HG03342 (cell line): ENCODE data around the gene ZSCAN5A.
"Not testable (repeated sequence)": the region's sequence is repeated elsewhere in the genome, so short reads cannot be mapped to it uniquely, and the experiment has no call there.

Source experiments
- ATAC-seq: cut with Tn5 transposase; IDR thresholded peaks from one replicate; pipeline ENCODE4 v1.9.1; 2021; ENCODE audit warnings: mild to moderate bottlenecking, moderate library complexity; ENCODE audit not compliant: unreplicated experiment

Gene ZSCAN5A

DNA sequence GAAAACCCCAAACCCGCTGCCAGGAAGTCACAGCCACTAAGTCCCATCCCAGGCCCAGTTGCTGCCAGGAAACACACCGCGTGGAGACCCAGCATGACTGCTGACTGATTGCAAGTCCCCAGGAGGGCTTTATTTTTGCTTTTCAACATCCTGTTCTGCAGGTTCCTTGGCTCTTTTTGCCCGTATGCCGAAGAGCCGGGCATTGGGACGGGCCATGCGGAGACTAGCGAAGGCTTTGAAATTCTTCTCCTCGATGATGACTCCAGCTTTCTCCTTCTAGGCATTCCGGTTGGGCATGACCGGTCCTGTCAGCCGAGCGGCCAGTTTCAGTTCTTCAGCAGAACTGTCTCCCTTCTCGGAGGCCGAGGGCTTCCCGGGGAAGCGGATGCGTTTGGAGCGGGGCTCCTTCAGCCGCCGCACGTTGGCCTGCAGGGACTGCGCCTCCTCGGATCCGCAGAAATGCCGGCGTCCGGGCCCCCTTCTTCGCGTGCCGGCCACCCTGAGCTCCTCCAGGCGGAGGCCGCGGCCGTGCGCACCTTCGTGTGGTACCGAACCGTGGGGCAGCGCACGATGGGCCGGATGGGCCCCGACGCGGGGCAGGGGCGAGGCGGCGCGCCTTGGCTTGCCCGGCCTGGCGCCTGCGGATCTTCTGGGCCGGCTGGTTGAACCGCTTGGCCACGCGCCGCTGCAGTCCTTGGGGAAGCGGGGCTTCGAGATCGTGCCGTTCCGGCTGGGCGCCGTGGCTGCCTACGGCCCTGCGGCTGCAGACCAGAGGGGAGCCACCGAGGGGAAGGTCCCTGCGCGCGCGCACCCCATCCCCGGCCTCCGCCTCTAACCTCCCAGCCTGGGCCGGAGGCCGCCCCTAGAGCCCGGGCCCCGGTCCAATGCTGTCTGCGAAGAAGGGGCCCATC, 97.3 kb downstream of the ZSCAN5A start:
- ATAC-seq, result no peak

DNA sequence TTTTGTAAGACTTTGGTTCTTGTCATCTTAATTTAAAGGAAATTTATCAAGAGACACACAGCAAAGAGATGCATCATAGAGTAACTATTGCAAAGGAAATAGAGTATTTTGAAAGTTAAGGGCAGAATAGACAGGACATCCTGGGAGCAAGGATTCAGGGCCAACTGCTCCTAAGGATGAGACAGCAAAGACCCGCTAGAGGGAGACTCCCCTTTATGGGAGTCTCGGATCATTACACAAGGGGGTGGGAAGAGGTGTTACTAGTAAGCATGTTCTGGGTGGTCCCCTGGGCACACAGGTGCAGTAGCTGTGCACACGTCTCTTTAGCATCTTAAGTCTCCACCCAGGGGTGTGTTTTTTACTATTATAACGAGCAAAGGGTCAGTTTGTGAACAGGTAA, 102.9 kb downstream of the ZSCAN5A start:
- ATAC-seq, result no peak

DNA sequence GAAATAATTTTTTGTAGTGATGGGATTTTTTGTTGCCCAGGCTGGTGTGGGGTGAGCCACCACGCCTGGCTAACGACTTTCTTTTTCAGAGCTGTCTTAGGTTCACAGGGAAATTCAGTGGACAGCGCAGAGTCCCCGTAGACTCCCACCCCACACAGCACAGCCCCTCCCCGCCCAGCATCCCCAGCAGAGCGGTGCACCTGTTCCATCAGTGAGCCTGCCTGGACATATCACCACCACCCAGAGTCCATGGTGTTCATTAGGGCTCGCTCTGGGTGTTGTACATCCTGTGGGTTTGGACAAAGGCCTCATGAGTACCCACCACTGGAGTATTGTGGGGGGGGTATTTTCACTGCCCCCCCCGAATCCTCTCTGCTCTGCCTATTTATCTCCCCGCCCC, 104.6 kb downstream of the ZSCAN5A start:
- ATAC-seq, result not testable (repeated sequence)

DNA sequence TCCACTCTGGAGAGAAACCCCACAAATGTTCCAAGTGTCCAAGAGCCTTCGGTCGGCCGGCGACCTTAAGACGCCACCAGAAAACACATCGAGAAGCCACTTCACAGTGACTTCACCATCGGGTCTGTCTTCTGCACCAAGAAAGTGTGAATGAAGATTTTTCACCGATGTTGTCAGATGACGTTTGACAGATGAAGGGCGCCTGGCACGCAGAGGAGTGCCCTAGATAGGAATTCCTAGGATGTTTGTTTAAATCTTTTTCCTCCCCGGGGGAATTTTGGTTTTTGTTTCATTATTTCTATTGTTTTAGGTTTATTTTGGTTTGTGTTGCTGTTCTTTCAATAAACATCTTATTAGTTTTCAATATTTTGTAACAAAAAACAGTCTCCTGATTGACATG, 105.5 kb downstream of the ZSCAN5A start:
- ATAC-seq, result no peak

DNA sequence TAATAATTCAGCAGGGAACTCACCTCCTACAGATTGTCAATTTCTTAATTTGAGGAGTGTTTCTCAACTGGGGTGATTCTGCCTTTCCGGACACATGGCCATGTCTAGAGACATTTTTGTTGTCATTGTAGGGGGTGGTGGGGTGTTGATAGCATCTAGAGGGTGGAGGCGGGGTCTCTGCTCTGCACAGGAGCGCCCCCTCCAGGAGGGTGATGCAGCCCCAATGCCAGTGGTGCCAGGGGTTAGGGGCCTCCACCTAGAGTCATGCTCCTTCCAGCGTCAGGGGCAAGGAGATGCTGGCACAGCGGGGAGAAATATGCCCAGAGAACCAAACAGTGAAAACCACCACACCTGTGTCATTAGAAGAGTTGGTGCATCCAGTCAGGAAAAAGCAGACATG, 107.1 kb downstream of the ZSCAN5A start:
- not testable (repeated sequence) for ATAC-seq

DNA sequence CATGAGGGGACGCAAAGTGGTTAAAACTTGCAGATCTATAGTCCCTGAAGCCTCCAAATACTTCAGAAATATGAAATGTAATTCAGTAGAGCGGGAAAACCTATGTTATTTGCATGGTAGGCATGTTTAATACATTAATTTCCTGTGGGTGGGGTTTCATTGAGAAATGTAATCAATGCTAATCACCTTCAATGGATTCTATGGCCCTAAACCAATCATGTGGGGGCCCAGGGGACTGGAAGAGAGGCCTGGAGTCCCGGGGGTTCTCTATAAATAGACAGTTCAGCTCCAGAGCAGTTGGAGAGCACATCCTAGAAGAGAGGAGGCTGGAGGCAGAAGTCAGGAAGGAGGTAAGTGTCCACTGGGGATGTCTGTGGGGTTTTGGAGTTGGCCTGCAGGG, 112.7 kb downstream of the ZSCAN5A start, which contains the start of gene ZSCAN5C:
Gene ZSCAN5C (plus strand): TSS at position 301 of the 400 bp plus-strand sequence. CDS start 3,641 bp downstream, outside the sequence.
- ATAC-seq, result no peak

DNA sequence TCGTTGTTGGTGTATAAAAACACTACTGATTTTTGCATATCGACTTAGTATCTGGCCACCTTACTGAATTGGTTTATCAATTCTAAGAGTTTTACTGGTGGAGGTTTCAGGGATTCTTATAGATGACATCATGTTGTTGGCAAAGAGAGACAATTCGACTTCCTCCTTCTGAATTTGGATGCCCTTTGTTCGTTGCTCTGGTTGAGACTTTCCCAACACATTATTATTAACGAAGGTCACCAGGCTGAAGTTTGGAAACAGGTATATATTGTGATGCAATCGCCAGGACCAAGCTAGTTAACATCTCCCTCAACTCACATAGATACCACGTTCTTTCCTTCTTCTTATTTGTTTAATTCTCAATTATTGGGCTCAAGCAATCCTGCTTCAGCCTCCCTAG, 115.0 kb downstream of the ZSCAN5A start:
- ATAC-seq, result no peak

DNA sequence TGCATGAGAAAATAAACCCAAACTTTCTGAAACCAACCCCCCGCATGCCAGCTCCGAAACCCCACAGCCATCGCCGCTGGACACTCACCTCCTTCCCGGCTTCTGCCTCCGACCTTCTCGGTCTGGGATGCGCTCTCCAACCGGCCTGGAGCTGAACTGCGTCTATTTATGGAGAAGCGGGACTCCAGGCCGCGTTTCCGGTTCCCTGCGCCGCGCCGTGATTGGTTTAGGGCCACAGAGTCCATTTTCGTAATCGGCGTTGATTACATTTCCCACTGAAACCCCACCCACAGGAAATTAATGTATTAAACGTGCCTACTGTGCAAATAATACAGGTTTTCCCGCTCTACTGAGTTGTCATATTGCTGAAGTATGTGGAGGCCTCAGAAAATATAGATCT, 117.0 kb downstream of the ZSCAN5A start, which contains the start of gene ZSCAN5B:
Gene ZSCAN5B (minus strand): TSS at position 138 of the 400 bp plus-strand sequence. CDS start 4,731 bp downstream, outside the sequence.
- not testable (repeated sequence) for ATAC-seq

DNA sequence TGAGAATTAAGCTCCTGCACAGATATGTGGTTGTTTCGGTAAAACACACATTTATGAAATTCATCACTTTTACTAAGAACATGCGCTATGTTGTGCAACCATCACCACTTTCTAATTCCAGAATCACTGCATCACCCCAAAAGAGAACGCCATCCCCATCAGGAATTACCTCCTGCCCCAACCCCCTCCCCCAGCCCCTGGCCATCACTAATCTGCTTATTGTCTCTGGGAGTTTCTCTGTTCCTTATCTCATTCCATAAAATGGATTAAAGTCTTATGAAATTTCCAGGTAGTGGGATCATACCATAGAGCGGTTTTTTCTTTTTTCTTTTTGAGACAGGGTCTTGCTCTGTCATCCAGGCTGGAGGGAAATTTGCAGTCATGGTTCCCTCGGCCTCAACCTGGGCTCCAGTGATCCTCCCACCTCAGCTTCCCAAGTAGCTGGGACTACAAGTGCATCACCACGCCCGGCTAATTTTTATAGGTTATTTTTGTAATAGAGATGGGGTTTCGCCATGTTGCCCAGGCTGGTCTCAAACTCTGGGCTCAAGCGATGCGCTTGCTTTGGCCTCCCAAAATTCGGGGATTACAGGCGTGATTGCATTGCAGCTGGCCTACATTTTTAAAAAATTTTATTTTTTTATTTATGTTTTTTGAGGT, 120.5 kb downstream of the ZSCAN5A start:
- ATAC-seq, result no peak

DNA sequence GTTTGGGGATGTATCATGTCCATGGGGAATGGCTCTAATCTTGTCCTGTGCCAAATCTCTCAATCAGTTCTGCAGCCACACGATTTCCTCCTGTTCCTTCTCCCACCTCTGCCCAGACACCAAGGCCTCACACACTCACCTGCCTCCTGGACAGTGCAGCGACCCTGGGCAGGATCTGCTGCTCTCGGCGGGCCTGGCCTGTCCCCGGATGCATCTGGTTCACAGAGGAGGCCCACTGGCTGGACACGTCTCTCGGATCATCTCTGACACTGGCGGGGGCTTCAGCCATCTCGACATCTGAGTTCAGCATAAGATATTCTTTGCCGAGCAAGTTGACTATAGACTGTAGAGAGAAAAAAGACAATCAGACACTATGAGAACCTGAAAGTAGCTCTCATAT, 122.9 kb downstream of the ZSCAN5A start:
- ATAC-seq, result no peak

DNA sequence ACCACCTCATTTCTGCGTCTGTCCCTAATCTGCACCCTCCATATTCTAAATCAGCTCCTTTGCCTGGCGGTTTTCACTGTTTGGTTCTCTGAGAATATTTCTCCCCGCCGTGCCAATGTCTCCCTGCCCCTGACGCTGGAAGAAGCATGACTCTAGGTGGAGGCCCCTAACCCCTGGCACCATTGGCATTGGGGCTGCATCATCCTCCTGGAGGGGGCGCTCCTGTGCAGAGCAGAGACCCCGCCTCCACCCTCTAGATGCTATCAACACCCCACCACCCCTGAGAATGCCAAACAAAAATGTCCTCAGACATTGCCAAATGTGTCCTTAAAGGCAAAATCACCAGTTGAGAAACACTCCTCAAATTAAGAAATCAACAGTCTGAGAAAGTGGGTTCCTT, 123.5 kb downstream of the ZSCAN5A start:
- ATAC-seq, result no peak

DNA sequence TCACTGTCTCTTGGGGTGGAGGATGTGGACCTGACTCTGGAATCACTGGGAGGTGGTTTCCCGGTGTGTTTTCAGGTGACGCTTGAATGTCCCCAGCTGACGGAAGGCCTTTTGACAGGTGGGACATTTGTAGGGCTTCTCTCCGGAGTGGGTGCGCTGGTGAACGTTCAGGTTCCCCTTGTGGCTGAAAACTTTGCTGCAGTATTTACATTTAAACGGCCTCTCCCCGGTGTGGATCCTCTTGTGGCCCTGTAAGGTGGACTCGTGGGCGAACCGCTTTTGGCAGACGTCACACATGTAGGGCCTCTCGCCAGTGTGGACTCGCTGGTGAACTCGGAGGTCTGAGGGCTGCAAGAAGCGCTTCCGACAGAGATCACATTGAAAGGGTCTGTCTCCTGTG, 124.9 kb downstream of the ZSCAN5A start:
- ATAC-seq, result no peak

DNA sequence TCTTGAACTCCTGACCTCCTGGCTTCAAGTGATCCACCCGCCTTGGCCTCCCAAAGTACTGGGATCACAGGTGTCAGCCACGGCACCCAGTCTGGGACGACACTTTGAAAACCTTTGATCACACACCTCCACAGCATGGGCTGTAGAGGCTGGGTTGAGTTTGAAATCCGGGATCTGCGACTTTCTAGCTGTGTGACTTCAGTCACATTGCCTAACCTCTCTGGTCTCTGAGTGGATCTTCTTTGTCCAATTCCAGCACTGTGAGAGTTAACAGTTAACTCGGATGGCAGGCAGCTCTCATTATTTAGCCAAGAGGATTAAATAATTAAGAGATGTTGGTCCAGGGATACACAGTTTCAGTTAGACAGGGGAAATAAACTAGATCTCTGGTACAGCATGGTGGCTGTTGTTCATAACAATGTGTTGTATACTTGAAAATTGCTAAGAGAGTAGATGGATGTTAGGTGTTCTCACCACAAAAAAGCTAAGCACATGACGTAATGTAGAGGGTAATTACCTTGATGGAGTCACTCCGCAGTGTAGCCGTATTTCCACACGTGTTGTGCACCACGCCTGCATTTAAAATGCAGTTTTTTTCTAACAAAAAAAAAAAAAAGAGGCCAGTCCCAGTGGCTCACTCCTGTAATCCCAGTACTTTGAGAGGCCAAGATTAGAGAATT, 136.9 kb downstream of the ZSCAN5A start:
- no peak for ATAC-seq

DNA sequence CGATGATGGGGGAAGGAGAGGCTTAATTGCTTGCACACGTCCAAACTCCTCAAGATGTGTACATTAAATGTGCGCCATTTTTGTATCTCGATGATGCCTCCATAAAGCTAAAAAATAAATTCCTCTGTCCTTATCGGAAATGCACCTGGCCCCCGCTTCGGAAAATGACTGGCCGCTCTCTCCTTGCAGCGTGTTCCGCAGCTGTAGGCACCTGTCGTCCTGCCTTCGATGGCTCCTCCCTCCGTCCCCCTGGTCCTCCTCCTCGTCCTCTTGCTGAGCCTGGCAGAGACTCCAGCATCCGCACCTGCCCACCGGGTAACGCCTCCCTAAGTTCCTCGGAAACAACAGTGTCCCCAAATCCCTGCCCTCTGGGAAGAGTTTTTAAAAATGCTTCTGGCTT, 137.8 kb downstream of the ZSCAN5A start:
- no peak for ATAC-seq

DNA sequence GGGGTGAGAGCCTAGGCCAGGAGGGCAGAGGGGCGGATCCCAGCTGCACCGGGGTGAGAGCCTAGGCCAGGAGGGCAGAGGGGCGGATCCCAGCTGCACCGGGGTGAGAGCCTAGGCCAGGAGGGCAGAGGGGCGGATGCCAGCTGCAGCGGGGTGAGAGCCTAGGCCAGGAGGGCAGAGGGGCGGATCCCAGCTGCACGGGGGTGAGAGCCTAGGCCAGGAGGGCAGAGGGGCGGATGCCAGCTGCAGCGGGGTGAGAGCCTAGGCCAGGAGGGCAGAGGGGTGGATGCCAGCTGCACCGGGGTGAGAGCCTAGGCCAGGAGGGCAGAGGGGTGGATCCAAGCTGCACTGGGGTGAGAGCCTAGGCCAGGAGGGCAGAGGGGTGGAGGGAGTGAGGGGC, 138.3 kb downstream of the ZSCAN5A start:
- not testable (repeated sequence) for ATAC-seq

DNA sequence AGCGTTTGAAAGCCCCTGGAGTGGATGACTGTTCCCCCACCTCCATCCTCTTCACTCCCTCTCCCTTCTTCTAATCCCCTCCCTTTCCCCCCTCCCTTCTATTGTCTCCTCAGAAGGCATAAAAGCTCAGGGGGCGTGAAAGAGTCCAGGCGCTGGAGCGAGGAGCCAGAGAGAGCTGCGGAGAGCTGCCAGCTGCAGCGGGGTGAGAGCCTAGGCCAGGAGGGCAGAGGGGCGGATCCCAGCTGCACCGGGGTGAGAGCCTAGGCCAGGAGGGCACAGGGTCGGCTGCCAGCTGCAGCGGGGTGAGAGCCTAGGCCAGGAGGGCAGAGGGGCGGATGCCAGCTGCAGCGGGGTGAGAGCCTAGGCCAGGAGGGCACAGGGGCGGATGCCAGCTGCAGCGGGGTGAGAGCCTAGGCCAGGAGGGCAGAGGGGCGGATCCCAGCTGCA, 138.8 kb downstream of the ZSCAN5A start, which contains the start of gene GALP:
Gene GALP (plus strand): TSS at position 148 of the 447 bp plus-strand sequence. CDS start 1,101 bp downstream, outside the sequence.
- ATAC-seq, result not testable (repeated sequence)

DNA sequence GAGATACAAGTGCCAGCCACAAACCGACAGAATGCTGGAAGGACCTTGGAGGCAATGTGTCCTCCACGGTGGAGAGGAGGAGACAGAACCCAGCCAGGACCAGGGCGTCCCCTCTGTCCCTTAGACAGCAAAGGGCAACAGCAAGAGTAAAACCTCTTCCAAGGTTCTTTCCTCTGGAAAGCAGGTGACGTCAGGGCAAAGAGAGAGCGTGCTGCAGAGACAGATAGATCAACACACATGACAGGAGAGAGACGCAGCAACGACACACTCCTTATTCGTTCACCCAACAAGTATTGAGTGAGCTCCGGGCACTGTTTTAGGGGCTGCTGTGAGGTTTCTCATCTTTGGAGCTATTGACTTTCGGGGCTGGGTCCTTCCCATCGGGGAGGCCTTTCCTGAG, 140.1 kb downstream of the ZSCAN5A start:
- no peak for ATAC-seq

DNA sequence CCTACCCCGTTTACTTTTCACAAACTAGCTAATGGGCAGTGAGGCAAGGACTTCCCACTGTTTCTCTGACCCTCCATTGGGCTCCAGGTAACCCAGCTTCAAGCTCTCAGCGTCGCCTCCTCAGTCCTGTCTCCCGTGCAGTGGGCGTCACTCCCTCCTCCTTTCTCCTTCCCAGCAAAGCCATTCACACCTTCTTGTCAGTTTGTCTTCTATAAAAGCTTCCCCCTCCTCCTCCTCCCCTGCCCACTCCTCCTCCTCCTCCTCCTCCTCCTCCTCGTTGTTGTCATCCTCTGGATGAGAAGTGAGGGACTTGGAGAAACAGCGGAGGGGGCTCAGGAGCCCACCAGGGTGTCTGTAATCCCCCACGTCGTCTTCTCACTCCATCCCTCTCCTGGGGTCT, 140.6 kb downstream of the ZSCAN5A start:
- no peak for ATAC-seq
